Measurements from ENCODE around the gene MKX. TPM values are rescaled to one million over a fixed set of nuclear protein-coding genes. Genes with fewer than 3 reads are reported as not detected.

Gene MKX
- total RNA-seq, 4 donors from 2014 or later, result 0.63 to 1.2 (median 1.0) TPM

DNA sequence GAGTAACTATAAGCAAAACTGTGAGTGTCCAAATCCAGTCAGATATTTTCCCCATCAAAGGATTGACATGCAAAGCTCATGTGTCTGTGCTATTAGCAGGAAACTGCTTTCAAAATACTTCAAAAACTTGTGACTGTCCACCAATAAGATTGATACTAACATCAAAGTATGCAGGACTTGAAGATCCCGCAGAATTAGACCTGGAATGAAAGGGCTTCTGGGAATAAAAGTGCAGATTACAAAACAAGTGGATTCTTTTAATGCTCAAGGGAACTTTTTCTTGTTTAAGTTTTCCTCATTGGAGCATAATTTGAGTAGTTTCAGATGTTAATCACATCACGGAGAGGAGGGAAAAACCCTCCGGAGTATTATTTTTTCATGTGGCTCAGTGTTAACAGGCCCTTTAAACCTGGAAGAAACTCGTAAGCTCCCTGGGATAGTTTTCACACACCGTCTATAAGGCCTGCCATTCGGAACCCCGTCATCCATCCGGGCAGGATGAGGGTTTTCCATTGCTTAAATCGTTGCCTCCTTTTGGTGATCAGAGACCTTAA, 33.9 kb upstream of the MKX start:
- WGBS, 2 donors, result 57 to 67% methylated on average over 9 of the region's 9 CpGs
- TF ChIP-seq POLR2A (IDR thresholded peaks at IDR 0.05) (no peak), EP300 (IDR thresholded peaks at IDR 0.05) (peak in 1 of 2 donors; percentile 20)
- TF ChIP-seq, protein P1, sequence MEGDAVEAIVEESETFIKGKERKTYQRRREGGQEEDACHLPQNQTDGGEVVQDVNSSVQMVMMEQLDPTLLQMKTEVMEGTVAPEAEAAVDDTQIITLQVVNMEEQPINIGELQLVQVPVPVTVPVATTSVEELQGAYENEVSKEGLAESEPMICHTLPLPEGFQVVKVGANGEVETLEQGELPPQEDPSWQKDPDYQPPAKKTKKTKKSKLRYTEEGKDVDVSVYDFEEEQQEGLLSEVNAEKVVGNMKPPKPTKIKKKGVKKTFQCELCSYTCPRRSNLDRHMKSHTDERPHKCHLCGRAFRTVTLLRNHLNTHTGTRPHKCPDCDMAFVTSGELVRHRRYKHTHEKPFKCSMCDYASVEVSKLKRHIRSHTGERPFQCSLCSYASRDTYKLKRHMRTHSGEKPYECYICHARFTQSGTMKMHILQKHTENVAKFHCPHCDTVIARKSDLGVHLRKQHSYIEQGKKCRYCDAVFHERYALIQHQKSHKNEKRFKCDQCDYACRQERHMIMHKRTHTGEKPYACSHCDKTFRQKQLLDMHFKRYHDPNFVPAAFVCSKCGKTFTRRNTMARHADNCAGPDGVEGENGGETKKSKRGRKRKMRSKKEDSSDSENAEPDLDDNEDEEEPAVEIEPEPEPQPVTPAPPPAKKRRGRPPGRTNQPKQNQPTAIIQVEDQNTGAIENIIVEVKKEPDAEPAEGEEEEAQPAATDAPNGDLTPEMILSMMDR (IDR thresholded peaks at IDR 0.05), result no peak
- H3K27ac ChIP-seq, result no peak overlapping the region
- no peak for DNase-seq (ENCODE audit: low spot score in 2 of 2)
- H3K9me3 ChIP-seq, result no peaks in the 10 kb centered on the region
- no peaks in the 10 kb centered on the region for H3K36me3 ChIP-seq
- H3K4me1 ChIP-seq, result no peaks in the 10 kb centered on the region
- H3K27me3 ChIP-seq, result no peaks in the 10 kb centered on the region
- H3K4me3 ChIP-seq, result no peak overlapping the region

DNA sequence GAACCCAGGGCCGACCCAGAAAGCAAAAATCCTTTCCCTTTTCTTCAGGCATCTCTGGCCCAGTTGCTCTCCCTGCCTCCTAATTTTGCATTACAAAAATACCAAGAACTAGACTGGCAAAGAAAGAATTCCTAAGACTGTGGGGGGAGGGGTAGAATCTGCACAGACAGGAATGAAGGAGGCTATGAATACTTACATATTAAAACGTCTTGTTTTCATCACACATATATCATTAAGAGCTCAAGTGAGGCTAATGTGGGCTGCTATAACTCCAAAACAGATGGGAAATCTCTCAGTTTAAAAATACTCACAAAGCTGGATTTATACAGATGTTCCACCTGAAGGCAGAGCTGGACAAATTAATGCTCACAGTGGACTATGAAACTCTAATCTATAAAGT, 29.2 kb upstream of the MKX start:
- H3K4me1 ChIP-seq, result no peaks in the 10 kb centered on the region
- H3K27me3 ChIP-seq, result no peaks in the 10 kb centered on the region
- TF ChIP-seq POLR2A (IDR thresholded peaks at IDR 0.05) (no peak), EP300 (IDR thresholded peaks at IDR 0.05) (no peak)
- H3K27ac ChIP-seq, result no peak overlapping the region
- no peak for DNase-seq (ENCODE audit: low spot score in 2 of 2)
- H3K36me3 ChIP-seq, result no peaks in the 10 kb centered on the region
- H3K4me3 ChIP-seq, result no peak overlapping the region
- 16 to 30% methylated on average over 2 of the region's 2 CpGs for WGBS, 2 donors
- H3K9me3 ChIP-seq, result no peaks in the 10 kb centered on the region

DNA sequence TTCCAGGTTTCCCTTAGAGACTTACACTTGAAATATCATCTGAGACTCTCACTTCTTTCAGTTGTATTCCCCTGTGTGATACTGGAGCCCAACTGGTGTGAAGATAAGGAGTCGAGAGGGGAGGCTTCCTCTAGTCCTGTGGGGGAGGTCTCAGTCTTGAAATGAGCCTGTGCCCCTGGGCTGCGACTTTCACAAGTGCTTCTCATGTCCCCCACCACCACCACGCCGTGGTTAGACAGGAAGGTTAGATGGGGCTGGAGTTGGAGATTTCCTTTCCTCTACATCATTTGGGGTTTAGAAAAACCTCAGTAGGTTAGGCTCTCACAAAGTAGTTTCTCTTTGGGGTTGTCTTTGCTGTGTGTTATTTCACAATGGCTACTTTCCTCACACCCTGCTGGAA, 25.6 kb upstream of the MKX start:
- no peak for DNase-seq (ENCODE audit: low spot score in 2 of 2)
- H3K4me1 ChIP-seq, result no peaks in the 10 kb centered on the region
- no peaks in the 10 kb centered on the region for H3K9me3 ChIP-seq
- H3K27me3 ChIP-seq, result no peaks in the 10 kb centered on the region
- H3K36me3 ChIP-seq, result no peaks in the 10 kb centered on the region
- WGBS, 2 donors, result 75 to 82% methylated on average over 4 of the region's 4 CpGs
- H3K4me3 ChIP-seq, result no peak overlapping the region
- TF ChIP-seq EP300 (IDR thresholded peaks at IDR 0.05), result no peak
- TF ChIP-seq, protein P1 (IDR thresholded peaks at IDR 0.05), result no peak
- no peak for TF ChIP-seq POLR2A (IDR thresholded peaks at IDR 0.05)
- no peak overlapping the region for H3K27ac ChIP-seq

DNA sequence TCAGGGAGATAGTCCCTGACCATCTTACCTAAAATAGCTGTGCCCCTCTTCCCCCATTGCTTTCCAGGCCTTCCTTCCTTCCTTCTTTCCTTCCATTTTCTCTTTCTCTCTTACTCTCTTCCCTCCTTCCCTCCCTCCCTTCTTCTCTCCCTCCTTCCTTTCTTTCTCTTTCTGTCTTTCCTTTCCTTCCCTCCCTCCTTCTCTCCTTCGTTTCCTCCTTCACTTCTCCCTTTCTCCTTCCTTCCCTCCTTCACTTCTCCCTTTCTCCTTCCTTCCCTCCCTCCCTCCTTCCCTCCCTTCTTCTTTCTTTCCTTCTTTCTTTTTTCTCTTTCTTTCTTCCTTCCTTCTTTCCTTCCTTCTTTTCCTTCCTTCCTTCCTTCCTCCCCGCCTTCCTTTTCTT, 24.6 kb upstream of the MKX start:
- TF ChIP-seq EP300 (IDR thresholded peaks at IDR 0.05) (no peak), POLR2A (IDR thresholded peaks at IDR 0.05) (no peak)
- TF ChIP-seq, protein P1 (IDR thresholded peaks at IDR 0.05), result no peak
- H3K4me3 ChIP-seq, result no peak overlapping the region
- WGBS, 2 donors, result 91 to 99% methylated on average over 2 of the region's 2 CpGs
- no peak overlapping the region for H3K27ac ChIP-seq
- H3K36me3 ChIP-seq, result no peaks in the 10 kb centered on the region
- H3K4me1 ChIP-seq, result no peaks in the 10 kb centered on the region
- H3K9me3 ChIP-seq, result no peaks in the 10 kb centered on the region
- no peak for DNase-seq (ENCODE audit: low spot score in 2 of 2)
- no peaks in the 10 kb centered on the region for H3K27me3 ChIP-seq

DNA sequence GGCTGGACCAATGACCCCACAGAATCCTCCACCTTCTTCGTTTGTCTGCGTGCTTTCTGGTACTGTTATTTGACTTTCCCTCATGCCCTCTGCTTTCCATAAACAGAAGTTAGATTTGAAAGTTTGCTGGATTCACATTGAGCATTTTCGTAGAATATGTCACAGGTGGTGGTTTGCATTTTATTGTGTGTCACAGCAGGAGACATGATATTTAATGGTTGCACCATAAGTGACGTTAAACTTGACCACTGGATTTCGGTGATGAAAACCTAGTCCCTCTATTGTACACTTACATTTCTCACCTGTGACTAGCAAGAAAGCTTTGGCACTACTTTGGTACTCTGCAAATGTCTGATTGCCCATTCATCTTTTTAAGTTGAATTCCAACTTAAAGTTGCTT, 15.2 kb upstream of the MKX start:
- TF ChIP-seq, protein P1 (IDR thresholded peaks at IDR 0.05), result no peak
- TF ChIP-seq EP300 (IDR thresholded peaks at IDR 0.05) (no peak), POLR2A (IDR thresholded peaks at IDR 0.05) (no peak)
- Histone ChIP-seq H3K27ac (no peak overlapping the region), H3K27me3 (no peaks in the 10 kb centered on the region)

More for the DNA sequence above, 15.2 kb upstream of the MKX start:
- Histone ChIP-seq H3K9me3 (no peaks in the 10 kb centered on the region), H3K4me3 (no peak overlapping the region), H3K36me3 (no peaks in the 10 kb centered on the region), H3K4me1 (no peaks in the 10 kb centered on the region)
- DNase-seq (ENCODE audit: low spot score in 2 of 2), result no peak
- WGBS, 2 donors, result 88 to 95% methylated on average over 5 of the region's 5 CpGs

All from tibial nerve (tissue), 4 donors.